Lung (tissue), 12 donors: Measurements from ENCODE around the gene EXOSC5. TPM values are rescaled to one million over a fixed set of nuclear protein-coding genes. Genes with fewer than 3 reads are reported as not detected.

Experiments
- ATAC-seq: fragments of 200-7000 bp; cut with Tn5 transposase; one replicate; pipeline ENCODE4 v1.9.1; 2020; ENCODE audit warnings: moderate number of reproducible peaks; ENCODE audit not compliant: insufficient read depth, low FRiP score
- DNase-seq, 3 donors: peaks; one replicate each; pipeline ENCODE4 v3.0.0-alpha.2; 2013 to 2017
- H3K27ac ChIP-seq, 2 donors: one replicate each; pipeline ENCODE4 v1.5.1; 2013; ENCODE audit warnings: mild to moderate bottlenecking in 2 of 2, moderate library complexity in 2 of 2, control low read depth in 1 of 2, inconsistent platforms in 1 of 2, low read depth in 1 of 2, low read length in 1 of 2
- H3K27me3 ChIP-seq, 3 donors: one replicate each; pipeline ENCODE4 v1.5.1; 2013; ENCODE audit warnings: low read length in 2 of 3; ENCODE audit not compliant: control insufficient read depth in 3 of 3, insufficient read depth in 3 of 3
- H3K36me3 ChIP-seq, 4 donors: one replicate each; pipeline ENCODE4 v1.5.1; 2013; ENCODE audit warnings: low read length in 4 of 4, mild to moderate bottlenecking in 1 of 4, moderate library complexity in 1 of 4; ENCODE audit not compliant: control insufficient read depth in 4 of 4, insufficient read depth in 4 of 4
- H3K4me1 ChIP-seq, 5 donors: one replicate each; pipeline ENCODE4 v1.5.1; 2013; ENCODE audit warnings: low read length in 5 of 5, mild to moderate bottlenecking in 2 of 5, moderate library complexity in 1 of 5; ENCODE audit not compliant: control insufficient read depth in 5 of 5, insufficient read depth in 5 of 5
- H3K4me3 ChIP-seq: one replicate; pipeline ENCODE4 v1.5.1; 2013; ENCODE audit warnings: mild to moderate bottlenecking, control low read depth, moderate library complexity
- H3K9ac ChIP-seq, 2 donors: one replicate each; pipeline ENCODE4 v1.5.1; 2013; ENCODE audit warnings: low read length in 2 of 2, control low read depth in 1 of 2; ENCODE audit not compliant: insufficient read depth in 1 of 2
- H3K9me3 ChIP-seq, 4 donors: one replicate each; pipeline ENCODE4 v1.5.1; 2013; ENCODE audit warnings: low read length in 3 of 4, mild to moderate bottlenecking in 1 of 4, moderate library complexity in 1 of 4; ENCODE audit not compliant: control insufficient read depth in 4 of 4, insufficient read depth in 3 of 4
- CTCF ChIP-seq: IDR thresholded peaks from 2 replicates; pipeline ENCODE4 v1.5.1; 2012; ENCODE audit warnings: mild to moderate bottlenecking; ENCODE audit errors: control extremely low read depth, extremely low read depth
- WGBS, 2 donors: extraction: QIAGEN DNeasy Blood & Tissue Kit; methylation state at CpG; one replicate each; pipeline ENCODE4 v1.1.7; 2013; 5-methylcytosine and 5-hydroxymethylcytosine counted together
- polyA plus RNA-seq, 2 donors: library from polyadenylated mRNA; stranded (reverse); fragments of 200-250 nt; gene quantifications; one replicate each; pipeline ENCODE4 v1.2.1, GENCODE V29; 2013
- total RNA-seq, 2 donors: library from RNA; depleted of rRNA in 1 of 2; stranded (reverse); fragments of >200 nt in 1 of 2; gene quantifications; one replicate each; pipeline ENCODE4 v1.2.1, GENCODE V29; 2014 to 2021
- donor health status: control.
- donor health status: control.
- donor health status: Bipolar disorder and iron deficiency.
- donor health status: healthy.
- donor health status: DM: yes; HTN: yes; CAD: no.

EXOSC5 gene
- total and polyA plus RNA-seq, 4 donors, result 6.3 to 34.4 (median 27.1) TPM

- no peak for TF ChIP-seq CTCF
- Histone ChIP-seq H3K27ac (peak overlapping the region in 1 of 2 donors; percentile 44), H3K27me3 (peaks cover 0 to 7% (median 0%) of the 10 kb centered on the region in 3 donors), H3K4me1 (peaks cover 0 to 20% (median 5%) of the 10 kb centered on the region in 5 donors), H3K4me3 (no peak overlapping the region), H3K9me3 (no peaks in the 10 kb centered on the region), H3K9ac (no peak overlapping the region), H3K36me3 (no peaks in the 10 kb centered on the region)
- ATAC-seq (no peak), DNase-seq (no peak)
- WGBS, 2 donors, result 58 to 76% methylated on average over 11 of the region's 11 CpGs
Observed at GRCh38 chr19:41356984-41357739, 40.0 kb downstream of the EXOSC5 start.

GRCh38 chr19:41355802-41356201, 41.4 kb downstream of the EXOSC5 start:
- Histone ChIP-seq H3K4me1 (peaks cover 0 to 32% (median 8%) of the 10 kb centered on the region in 5 donors), H3K27ac (no peak overlapping the region)

GRCh38 chr19:41355035-41355434, 42.1 kb downstream of the EXOSC5 start:
- WGBS, 2 donors, result 82 to 100% methylated on average over 1 of the region's 1 CpG
- DNase-seq, result no peak

More at GRCh38 chr19:41355802-41356201, 41.4 kb downstream of the EXOSC5 start:
- WGBS, 2 donors, result 54 to 65% methylated on average over 3 of the region's 3 CpGs
- no peak for DNase-seq
- Histone ChIP-seq H3K9me3 (peaks cover 0 to 2% (median 0%) of the 10 kb centered on the region in 4 donors), H3K36me3 (no peaks in the 10 kb centered on the region), H3K9ac (no peak overlapping the region), H3K27me3 (peaks cover 0 to 11% (median 0%) of the 10 kb centered on the region in 3 donors), H3K4me3 (no peak overlapping the region)
- ATAC-seq, result no peak
- TF ChIP-seq CTCF, result no peak

More at GRCh38 chr19:41355035-41355434, 42.1 kb downstream of the EXOSC5 start:
- Histone ChIP-seq H3K4me1 (peaks cover 0 to 32% (median 9%) of the 10 kb centered on the region in 5 donors), H3K9me3 (peaks cover 0 to 2% (median 0%) of the 10 kb centered on the region in 4 donors), H3K4me3 (no peak overlapping the region), H3K36me3 (no peaks in the 10 kb centered on the region), H3K27ac (peak overlapping the region in 1 of 2 donors; percentile 68), H3K27me3 (peaks cover 0 to 15% (median 0%) of the 10 kb centered on the region in 3 donors), H3K9ac (no peak overlapping the region)
- TF ChIP-seq CTCF, result no peak
- no peak for ATAC-seq
